Hepatocyte (in vitro differentiated cells): ENCODE results near the gene MMP19.

Source experiments
- EZH2 ChIP-seq: fragments of 200-600 bp; sonication (generic); IDR thresholded peaks from 2 replicates; pipeline ENCODE4 v1.6.1; 2016; ENCODE audit warnings: antibody characterized with exemption, mild to moderate bottlenecking, borderline replicate concordance
- EZH2phosphoT487 ChIP-seq: fragments of 200-600 bp; sonication (generic); IDR thresholded peaks from one replicate; pipeline ENCODE4 v1.6.1; 2018; ENCODE audit warnings: antibody characterized with exemption, mild to moderate bottlenecking, low read depth, moderate library complexity; ENCODE audit not compliant: unreplicated experiment, severe bottlenecking
- TF ChIP-seq, protein P1 (sequence below): fragments of 200-600 bp; sonication (generic); IDR thresholded peaks from 2 replicates; pipeline ENCODE4 v1.5.1; 2016; ENCODE audit warnings: antibody characterized with exemption, mild to moderate bottlenecking; ENCODE audit not compliant: poor library complexity

DNA sequence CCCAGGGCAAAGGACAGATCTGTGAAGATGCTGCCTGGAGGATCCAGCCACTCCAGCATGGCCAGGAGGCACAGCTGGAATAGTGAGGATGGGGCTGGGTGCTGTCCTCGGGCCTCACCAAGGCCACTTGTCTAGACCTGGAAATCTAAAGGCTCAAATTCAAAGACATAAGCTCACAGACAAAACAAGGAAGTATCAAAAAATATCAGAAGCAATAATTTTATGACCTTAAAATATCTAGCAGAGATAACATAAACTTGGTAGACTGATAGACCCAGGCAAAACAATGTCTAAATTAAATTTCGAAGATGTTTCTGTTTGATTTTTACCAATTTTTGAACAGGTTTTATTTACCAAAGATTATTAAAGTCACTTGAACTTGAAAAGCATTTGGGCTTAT is 22.6 kb upstream of the MMP19 start:
- TF ChIP-seq EZH2 (no peak), EZH2phosphoT487 (no peak)
- TF ChIP-seq, protein P1, sequence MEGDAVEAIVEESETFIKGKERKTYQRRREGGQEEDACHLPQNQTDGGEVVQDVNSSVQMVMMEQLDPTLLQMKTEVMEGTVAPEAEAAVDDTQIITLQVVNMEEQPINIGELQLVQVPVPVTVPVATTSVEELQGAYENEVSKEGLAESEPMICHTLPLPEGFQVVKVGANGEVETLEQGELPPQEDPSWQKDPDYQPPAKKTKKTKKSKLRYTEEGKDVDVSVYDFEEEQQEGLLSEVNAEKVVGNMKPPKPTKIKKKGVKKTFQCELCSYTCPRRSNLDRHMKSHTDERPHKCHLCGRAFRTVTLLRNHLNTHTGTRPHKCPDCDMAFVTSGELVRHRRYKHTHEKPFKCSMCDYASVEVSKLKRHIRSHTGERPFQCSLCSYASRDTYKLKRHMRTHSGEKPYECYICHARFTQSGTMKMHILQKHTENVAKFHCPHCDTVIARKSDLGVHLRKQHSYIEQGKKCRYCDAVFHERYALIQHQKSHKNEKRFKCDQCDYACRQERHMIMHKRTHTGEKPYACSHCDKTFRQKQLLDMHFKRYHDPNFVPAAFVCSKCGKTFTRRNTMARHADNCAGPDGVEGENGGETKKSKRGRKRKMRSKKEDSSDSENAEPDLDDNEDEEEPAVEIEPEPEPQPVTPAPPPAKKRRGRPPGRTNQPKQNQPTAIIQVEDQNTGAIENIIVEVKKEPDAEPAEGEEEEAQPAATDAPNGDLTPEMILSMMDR: no peak
